B cell (primary cell): ENCODE measurements around the gene ARHGEF3. TPM values are rescaled to one million over a fixed set of nuclear protein-coding genes. Genes with fewer than 3 reads are reported as not detected.

Experiments used
- ATAC-seq: fragments of 200-7000 bp; cut with Tn5 transposase; one replicate; pipeline ENCODE4 v1.10.0; 2021; ENCODE audit warnings: low read depth, mild to moderate bottlenecking, moderate number of reproducible peaks, moderate library complexity
- CTCF ChIA-PET: fragments of 350-600 bp; sonication (Branson Sonifier 250); formaldehyde crosslinking; loops from one replicate; lab custom pipeline; 2021; ENCODE audit warnings: antibody characterized with exemption, inconsistent platforms; lab: Charles Lee
- POLR2A ChIA-PET: fragments of 350-600 bp; sonication (Branson Sonifier 250); formaldehyde crosslinking; loops from one replicate; lab custom pipeline; 2021; ENCODE audit warnings: antibody characterized with exemption; lab: Charles Lee
- DNase-seq: peaks from one replicate; pipeline ENCODE4 v3.0.0; 2013
- H2AFZ ChIP-seq: 2 replicates; pipeline ENCODE4 v1.6.1; 2012; ENCODE audit warnings: mild to moderate bottlenecking, low read depth, low read length; ENCODE audit not compliant: insufficient read depth, poor library complexity, severe bottlenecking
- H3K27ac ChIP-seq, 2 donors: 1 replicate in 1 of 2; 2 replicates in 1 of 2; pipeline ENCODE4 v1.5.1; 2012 to 2013; ENCODE audit warnings: low read length in 2 of 2, mild to moderate bottlenecking in 2 of 2, moderate library complexity in 1 of 2
- H3K27me3 ChIP-seq, 4 experiments: fragments of 200-600 bp in 1 of 4; sonication (generic) in 1 of 4; replicated peaks in 1 of 4; 1 replicate in 2 of 4; 2 replicates in 2 of 4; pipeline versions ENCODE4 v1.6.1 to v1.7.0; 2013 to 2016; ENCODE audit warnings: low read length in 3 of 4, mild to moderate bottlenecking in 2 of 4, mixed read lengths in 1 of 4, moderate library complexity in 1 of 4; ENCODE audit not compliant: insufficient read depth in 4 of 4, control insufficient read depth in 3 of 4; ENCODE audit errors: control extremely low read depth in 1 of 4
- H3K36me3 ChIP-seq, 2 experiments: replicated peaks in 1 of 2; 1 replicate in 1 of 2; 2 replicates in 1 of 2; pipeline versions ENCODE4 v1.6.1 to v1.7.1; 2013; ENCODE audit warnings: low read length in 1 of 2; ENCODE audit not compliant: insufficient read depth in 2 of 2, control insufficient read depth in 1 of 2; ENCODE audit errors: control extremely low read depth in 1 of 2, extremely low read depth in 1 of 2
- H3K4me1 ChIP-seq, 2 donors: fragments of 200-600 bp in 1 of 2; sonication (generic) in 1 of 2; 1 replicate in 1 of 2; 2 replicates in 1 of 2; pipeline versions ENCODE4 v1.5.1 to v1.6.1; 2013 to 2017; ENCODE audit warnings: low read length in 2 of 2; ENCODE audit not compliant: control insufficient read depth in 2 of 2, insufficient read depth in 2 of 2
- H3K4me2 ChIP-seq: replicated peaks from 2 replicates; pipeline ENCODE3; 2012; ENCODE audit warnings: mild to moderate bottlenecking, low read depth, low read length; ENCODE audit not compliant: poor library complexity, severe bottlenecking
- H3K4me3 ChIP-seq, 5 experiments: fragments of 200-600 bp in 1 of 5; sonication (generic) in 1 of 5; 1 replicate in 3 of 5; 2 replicates in 2 of 5; pipeline versions ENCODE4 v1.5.1 to v1.7.0; 2011 to 2016; ENCODE audit warnings: low read length in 4 of 5, mild to moderate bottlenecking in 4 of 5, low read depth in 2 of 5, control low read depth in 1 of 5, moderate library complexity in 1 of 5; ENCODE audit not compliant: insufficient read depth in 1 of 5; ENCODE audit errors: control extremely low read depth in 1 of 5, extremely low read depth in 1 of 5
- H3K79me2 ChIP-seq: fragments of 200-600 bp; sonication (generic); one replicate; pipeline ENCODE4 v1.6.0; 2016; ENCODE audit warnings: low read length; ENCODE audit not compliant: control insufficient read depth, insufficient read depth
- H3K9ac ChIP-seq: fragments of 200-600 bp; sonication (generic); 2 replicates; pipeline ENCODE4 v1.6.1; 2017; ENCODE audit warnings: mild to moderate bottlenecking, low read length, moderate library complexity
- H3K9me3 ChIP-seq, 3 donors: one replicate each; pipeline versions ENCODE4 v1.6.1 to v1.7.1; 2013; ENCODE audit warnings: low read length in 2 of 3; ENCODE audit not compliant: control insufficient read depth in 2 of 3, insufficient read depth in 1 of 3; ENCODE audit errors: control extremely low read depth in 1 of 3
- H4K20me1 ChIP-seq: 2 replicates; pipeline ENCODE4 v1.6.0; 2012; ENCODE audit warnings: mild to moderate bottlenecking, low read length; ENCODE audit not compliant: insufficient read depth, control insufficient read depth, poor library complexity, severe bottlenecking
- H3K27ac Mint-ChIP-seq: one replicate; pipeline ENCODE4 v1.8.0; 2021; ENCODE audit warnings: mixed read lengths
- H3K27me3 Mint-ChIP-seq: one replicate; pipeline ENCODE4 v1.8.0; 2021; ENCODE audit warnings: mixed read lengths
- H3K4me1 Mint-ChIP-seq: one replicate; pipeline ENCODE4 v1.8.0; 2021; ENCODE audit warnings: mixed read lengths
- H3K4me3 Mint-ChIP-seq: one replicate; pipeline ENCODE4 v1.8.0; 2021; ENCODE audit warnings: mixed read lengths
- H3K9me3 Mint-ChIP-seq: one replicate; pipeline ENCODE4 v1.8.0; 2022; ENCODE audit warnings: mixed read lengths; ENCODE audit not compliant: insufficient read depth
- EZH2 ChIP-seq: IDR thresholded peaks from 2 replicates; pipeline ENCODE4 v1.6.1; 2012; ENCODE audit warnings: borderline replicate concordance, low read depth, mild to moderate bottlenecking, moderate library complexity, low read length; ENCODE audit not compliant: insufficient read depth, poor library complexity, severe bottlenecking
- WGBS: methylation state at CpG from one replicate; pipeline ENCODE4 v1.1.5; 2013; ENCODE audit warnings: missing lambda C conversion rate; ENCODE audit not compliant: insufficient coverage; 5-methylcytosine and 5-hydroxymethylcytosine counted together
- intact Hi-C: fragments of 100-400 bp; cut with micrococcal nuclease; formaldehyde crosslinking; loops from one replicate; pipeline ENCODE4 v1.10.0; 2022
- polyA plus RNA-seq: library from polyadenylated mRNA; depleted of rRNA; stranded (reverse); fragments of >200 nt; gene quantifications from 2 replicates; pipeline ENCODE4 v1.2.3, GENCODE V29; 2012
- total RNA-seq, 2 donors: library from RNA; stranded (reverse); fragments of 120-200 nt in 1 of 2; gene quantifications; 1 replicate in 1 of 2; 2 replicates in 1 of 2; pipeline versions ENCODE4 v1.2.3 to v1.2.4, GENCODE V29; 2013 to 2022
- TF ChIP-seq, protein P1 (sequence below): fragments of 200-600 bp; IDR thresholded peaks from one replicate; pipeline ENCODE4 v1.8.0; 2022; ENCODE audit warnings: antibody characterized with exemption, mild to moderate bottlenecking

The ARHGEF3 gene
- total and polyA plus RNA-seq, 2 donors (not counting 1 experiment from before 2014, with no cell fraction given): 30.8 to 33.5 TPM

DNA sequence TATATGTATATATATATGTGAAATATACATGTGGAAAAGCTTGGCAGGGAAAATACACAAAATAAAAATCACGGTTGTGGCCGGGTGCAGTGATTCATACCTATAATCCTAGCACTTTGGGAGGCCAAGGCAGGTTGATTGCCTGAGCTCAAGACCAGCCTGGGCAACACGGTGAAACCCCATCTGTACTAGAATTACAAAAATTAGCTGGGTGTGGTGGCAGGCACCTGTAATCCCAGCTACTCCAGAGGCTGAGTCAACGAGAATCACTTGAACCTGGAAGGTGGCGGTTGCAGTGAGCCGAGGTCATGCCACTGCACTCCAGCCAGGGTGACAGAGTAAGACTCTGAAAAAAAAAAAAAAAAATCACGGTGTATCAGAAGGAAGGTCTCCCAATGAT lies 20.8 kb upstream of the ARHGEF3 start:
- CTCF ChIA-PET: interaction anchor here (0.7 to 1.2 kb wide), 3 partner anchors 19 to 120 kb away, joined by 3 to 5 read pairs (median 3); no protein-coding TSS in a partner anchor
- Histone ChIP-seq H3K27me3 (peaks cover 0 to 2% (median 0%) of the 10 kb centered on the region in 4 experiments), H4K20me1 (no peaks in the 10 kb centered on the region), H3K27ac (no peak overlapping the region), H3K9ac (no peak overlapping the region), H2AFZ (no peak overlapping the region), H3K4me3 (no peak overlapping the region), H3K4me2 (no peak overlapping the region), H3K9me3 (no peaks in the 10 kb centered on the region), H3K79me2 (no peaks in the 10 kb centered on the region), H3K4me1 (no peaks in the 10 kb centered on the region), H3K36me3 (no peaks in the 10 kb centered on the region)
- 84% methylated on average over 3 of the region's 7 CpGs for WGBS
- H3K9me3 Mint-ChIP-seq: no peaks in the 10 kb centered on the region
- DNase-seq: no peak
- intact Hi-C loops: no loop called here
- TF ChIP-seq EZH2: no peak
- TF ChIP-seq, protein P1, sequence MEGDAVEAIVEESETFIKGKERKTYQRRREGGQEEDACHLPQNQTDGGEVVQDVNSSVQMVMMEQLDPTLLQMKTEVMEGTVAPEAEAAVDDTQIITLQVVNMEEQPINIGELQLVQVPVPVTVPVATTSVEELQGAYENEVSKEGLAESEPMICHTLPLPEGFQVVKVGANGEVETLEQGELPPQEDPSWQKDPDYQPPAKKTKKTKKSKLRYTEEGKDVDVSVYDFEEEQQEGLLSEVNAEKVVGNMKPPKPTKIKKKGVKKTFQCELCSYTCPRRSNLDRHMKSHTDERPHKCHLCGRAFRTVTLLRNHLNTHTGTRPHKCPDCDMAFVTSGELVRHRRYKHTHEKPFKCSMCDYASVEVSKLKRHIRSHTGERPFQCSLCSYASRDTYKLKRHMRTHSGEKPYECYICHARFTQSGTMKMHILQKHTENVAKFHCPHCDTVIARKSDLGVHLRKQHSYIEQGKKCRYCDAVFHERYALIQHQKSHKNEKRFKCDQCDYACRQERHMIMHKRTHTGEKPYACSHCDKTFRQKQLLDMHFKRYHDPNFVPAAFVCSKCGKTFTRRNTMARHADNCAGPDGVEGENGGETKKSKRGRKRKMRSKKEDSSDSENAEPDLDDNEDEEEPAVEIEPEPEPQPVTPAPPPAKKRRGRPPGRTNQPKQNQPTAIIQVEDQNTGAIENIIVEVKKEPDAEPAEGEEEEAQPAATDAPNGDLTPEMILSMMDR: no peak
- no peak overlapping the region for H3K4me3 Mint-ChIP-seq
- H3K27me3 Mint-ChIP-seq: no peaks in the 10 kb centered on the region
- no peak for ATAC-seq
- POLR2A ChIA-PET: no interaction called here
- H3K4me1 Mint-ChIP-seq: no peaks in the 10 kb centered on the region
- H3K27ac Mint-ChIP-seq: no peak overlapping the region

DNA sequence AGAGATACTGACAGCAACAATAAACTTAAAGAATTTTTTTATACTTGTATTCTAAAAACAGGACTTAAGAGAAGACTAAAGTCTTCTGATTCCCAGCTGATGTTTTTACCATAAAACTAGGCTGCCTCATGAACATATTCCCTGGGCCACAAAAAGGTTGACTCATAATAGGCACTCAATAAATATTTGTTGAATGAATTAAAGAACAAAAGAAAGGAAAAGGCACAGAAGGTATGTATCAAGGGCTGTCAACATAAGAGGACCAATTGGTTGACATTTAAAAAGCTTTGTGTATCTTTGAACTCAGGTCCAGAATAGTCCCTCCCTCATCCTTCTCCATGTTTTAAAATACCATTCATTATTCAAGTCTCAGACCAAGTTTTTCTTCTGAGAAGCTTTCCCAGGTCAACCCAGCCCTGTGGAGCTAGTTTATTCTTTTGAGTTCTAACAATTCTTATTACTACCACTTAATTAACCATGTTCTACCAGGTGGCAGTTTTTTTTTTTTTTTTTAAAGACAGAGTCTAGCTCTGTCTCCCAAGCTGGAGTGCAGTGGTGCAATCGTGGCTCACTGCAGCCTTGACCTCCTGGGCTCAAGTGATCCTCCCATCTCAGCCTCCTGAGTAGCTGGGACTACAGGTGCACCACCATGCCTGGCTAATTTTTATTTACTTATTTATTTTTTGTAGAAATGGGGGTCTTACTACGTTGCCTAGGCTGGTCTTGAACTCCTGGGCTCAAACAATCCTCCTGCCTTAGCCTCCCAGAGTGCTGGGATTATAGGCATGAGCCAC lies 17.5 kb upstream of the ARHGEF3 start:
- Mint-ChIP-seq H3K27ac (no peak overlapping the region), H3K9me3 (no peaks in the 10 kb centered on the region), H3K27me3 (no peaks in the 10 kb centered on the region), H3K4me1 (no peaks in the 10 kb centered on the region), H3K4me3 (no peak overlapping the region)
- Histone ChIP-seq H3K4me2 (no peak overlapping the region), H3K79me2 (no peaks in the 10 kb centered on the region), H3K4me1 (no peaks in the 10 kb centered on the region), H3K9ac (no peak overlapping the region), H4K20me1 (no peaks in the 10 kb centered on the region), H3K27ac (no peak overlapping the region), H3K36me3 (no peaks in the 10 kb centered on the region), H2AFZ (no peak overlapping the region), H3K27me3 (no peaks in the 10 kb centered on the region), H3K4me3 (no peak overlapping the region), H3K9me3 (no peaks in the 10 kb centered on the region)
- TF ChIP-seq EZH2: no peak
- TF ChIP-seq, protein P1: no peak
- DNase-seq (no peak), ATAC-seq (no peak)
- intact Hi-C loops: no loop called here
- CTCF ChIA-PET: interaction anchor here (0.5 to 3.1 kb wide), 4 partner anchors 17 to 117 kb away, joined by 4 to 16 read pairs (median 4); partner anchors contain the start of gene ARHGEF3
- POLR2A ChIA-PET: no interaction called here
- 40% methylated on average over 1 of the region's 2 CpGs for WGBS
